ENCODE results near the gene AP1AR.

AP1AR gene

GRCh38 chr4:112318239-112319142, 86.9 kb downstream of the AP1AR start:
- Histone ChIP-seq H3K79me2 (ENCODE audit: insufficient read depth, low read length) (no peaks in the 10 kb centered on the region), H3K9me2 (ENCODE audit: low read depth, low read length) (no peaks in the 10 kb centered on the region), H3K9me3 (ENCODE audit: low read length) (no peaks in the 10 kb centered on the region), H3F3A (ENCODE audit: insufficient read depth, low read length) (no peaks in the 10 kb centered on the region), H3K4me1 (ENCODE audit: insufficient read depth, low read length, severe bottlenecking) (peaks cover 9% of the 10 kb centered on the region), H3K4me3 (ENCODE audit: low read depth, low read length, poor library complexity, severe bottlenecking) (no peak overlapping the region), H3K4me2 (ENCODE audit: low read length) (no peak overlapping the region), H4K20me1 (ENCODE audit: insufficient read depth, low read length) (no peaks in the 10 kb centered on the region), H3K27me3 (ENCODE audit: insufficient read depth, low read length) (no peaks in the 10 kb centered on the region), H2AFZ (ENCODE audit: low read length) (no peak overlapping the region), H3K9ac (ENCODE audit: low read length) (no peak overlapping the region), H3K27ac (ENCODE audit: low read depth, low read length, poor library complexity, severe bottlenecking) (no peak overlapping the region), H3K36me3 (ENCODE audit: insufficient read depth, low read length) (no peaks in the 10 kb centered on the region)
- TF ChIP-seq, protein P1, sequence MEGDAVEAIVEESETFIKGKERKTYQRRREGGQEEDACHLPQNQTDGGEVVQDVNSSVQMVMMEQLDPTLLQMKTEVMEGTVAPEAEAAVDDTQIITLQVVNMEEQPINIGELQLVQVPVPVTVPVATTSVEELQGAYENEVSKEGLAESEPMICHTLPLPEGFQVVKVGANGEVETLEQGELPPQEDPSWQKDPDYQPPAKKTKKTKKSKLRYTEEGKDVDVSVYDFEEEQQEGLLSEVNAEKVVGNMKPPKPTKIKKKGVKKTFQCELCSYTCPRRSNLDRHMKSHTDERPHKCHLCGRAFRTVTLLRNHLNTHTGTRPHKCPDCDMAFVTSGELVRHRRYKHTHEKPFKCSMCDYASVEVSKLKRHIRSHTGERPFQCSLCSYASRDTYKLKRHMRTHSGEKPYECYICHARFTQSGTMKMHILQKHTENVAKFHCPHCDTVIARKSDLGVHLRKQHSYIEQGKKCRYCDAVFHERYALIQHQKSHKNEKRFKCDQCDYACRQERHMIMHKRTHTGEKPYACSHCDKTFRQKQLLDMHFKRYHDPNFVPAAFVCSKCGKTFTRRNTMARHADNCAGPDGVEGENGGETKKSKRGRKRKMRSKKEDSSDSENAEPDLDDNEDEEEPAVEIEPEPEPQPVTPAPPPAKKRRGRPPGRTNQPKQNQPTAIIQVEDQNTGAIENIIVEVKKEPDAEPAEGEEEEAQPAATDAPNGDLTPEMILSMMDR (IDR thresholded peaks at IDR 0.05; ENCODE audit: low read length): no peak

Measured in OCI-LY1 (cell line).